Muscle of arm (tissue), 12 donors: Measurements from ENCODE around the gene KAT6B. TPM values are rescaled to one million over a fixed set of nuclear protein-coding genes. Genes with fewer than 3 reads are reported as not detected.
"Not testable (repeated sequence)": the region's sequence is repeated elsewhere in the genome, so short reads cannot be mapped to it uniquely, and the experiment has no call there.

ENCODE experiments used
- DNase-seq: peaks from one replicate; pipeline ENCODE4 v3.0.0-alpha.2; 2013
- polyA plus RNA-seq, 12 donors: library from polyadenylated mRNA; unstranded; fragments of 120-200 nt; gene quantifications; one replicate each; pipeline ENCODE4 v1.2.1, GENCODE V29; 2013; ENCODE audit not compliant: insufficient read length in 12 of 12

The KAT6B gene
- polyA plus RNA-seq, 12 donors: 17.6 to 37.1 (median 19.7) TPM; not detected in 1

DNA sequence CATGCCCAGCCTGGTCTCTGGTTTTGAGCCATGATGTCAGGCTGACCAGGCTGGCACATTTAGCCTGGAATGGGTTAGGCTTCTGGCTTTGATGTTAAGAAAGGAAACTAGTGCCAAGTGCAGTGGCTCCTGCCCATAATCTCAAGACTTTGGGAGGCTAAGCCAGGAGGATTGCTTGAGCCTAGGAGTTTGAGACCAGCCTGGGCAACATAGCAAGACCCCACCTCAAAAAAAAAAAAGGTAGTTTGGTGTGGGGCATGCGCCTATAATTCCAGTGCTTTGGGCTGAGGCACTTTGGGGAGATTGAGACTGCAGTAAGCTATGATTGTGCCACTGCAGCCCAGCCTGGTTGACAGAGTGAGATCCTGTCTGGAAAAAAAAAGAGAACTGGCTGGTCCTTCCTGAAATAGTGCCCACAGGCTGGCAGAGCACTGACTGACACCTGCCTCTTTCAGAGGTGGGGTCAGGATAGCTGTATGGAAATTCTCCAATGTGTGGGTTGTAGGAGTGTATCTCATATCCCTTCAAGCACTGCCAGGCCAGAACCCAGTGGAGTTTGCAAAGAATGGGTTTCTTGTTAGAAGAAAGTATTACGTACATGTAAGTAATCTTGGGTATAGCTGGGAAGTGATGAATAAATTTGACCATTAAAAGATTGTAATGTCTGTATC, 61.3 kb downstream of the KAT6B start:
- no peak for DNase-seq

DNA sequence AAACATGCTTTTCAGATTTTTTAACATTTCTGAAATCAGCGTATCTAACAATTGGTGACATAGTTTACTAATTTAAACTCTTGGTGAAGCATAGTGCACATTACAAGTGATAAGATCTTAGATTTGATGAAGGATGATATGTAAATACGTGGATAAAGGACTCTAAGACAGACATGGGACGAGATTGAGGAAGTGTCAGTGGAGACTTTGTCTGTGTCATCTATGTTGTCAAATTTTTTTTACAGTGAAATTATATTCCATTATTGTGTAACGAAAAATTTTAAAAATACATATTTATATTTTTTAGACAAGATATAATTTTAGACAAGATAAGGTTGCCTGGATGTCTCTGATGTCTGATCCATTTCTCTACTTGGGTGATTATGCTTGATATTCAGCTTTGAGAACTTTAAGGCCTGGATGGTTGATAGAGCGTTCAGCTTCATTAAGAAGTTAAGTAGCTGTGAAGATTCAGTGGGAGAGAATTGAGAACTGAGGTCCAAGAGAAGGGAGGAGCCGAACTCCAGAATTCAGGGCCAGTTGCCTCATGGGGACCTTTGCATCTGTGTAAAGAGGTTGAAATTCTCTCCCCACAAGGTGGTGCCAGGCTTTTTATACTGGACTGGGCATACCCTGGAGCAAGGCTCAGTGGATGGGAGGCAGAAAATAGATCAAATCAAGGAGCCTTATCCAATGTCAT, 62.7 kb downstream of the KAT6B start:
- no peak for DNase-seq

DNA sequence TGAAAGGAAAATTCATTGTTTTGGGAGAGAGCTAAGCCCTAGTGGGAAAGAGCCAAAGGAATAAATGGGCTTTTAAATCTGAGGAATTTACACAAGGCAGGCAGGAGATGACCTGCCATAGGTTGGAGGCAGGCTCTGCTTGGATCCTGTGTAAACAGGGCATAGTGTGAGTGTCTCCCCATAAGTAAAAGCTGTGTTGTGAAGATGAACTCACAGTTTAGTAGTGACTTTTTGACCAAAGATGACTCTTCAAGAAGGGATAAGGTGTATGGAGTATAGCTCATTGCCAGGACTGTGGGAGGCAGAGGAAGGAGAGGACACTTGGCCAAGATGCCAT, 63.2 kb downstream of the KAT6B start:
- DNase-seq: no peak

DNA sequence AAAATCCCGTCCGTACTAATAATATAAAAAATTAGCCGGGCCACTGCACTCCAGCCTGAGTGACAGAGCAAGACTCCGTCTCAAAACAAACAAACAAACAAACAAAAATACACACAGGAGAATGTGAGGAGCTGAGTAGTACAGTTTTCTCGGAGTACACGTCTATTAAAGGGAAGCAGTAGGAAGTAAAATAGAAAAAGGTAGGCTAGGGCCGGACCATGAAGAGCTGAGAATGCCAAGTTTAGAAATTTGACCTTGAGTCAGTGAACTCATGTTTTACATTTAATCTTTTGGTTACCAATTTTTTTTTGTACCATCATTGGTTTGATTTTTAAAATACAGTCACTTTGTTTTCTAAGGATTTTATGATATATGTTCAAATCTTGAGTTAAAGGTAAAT, 64.1 kb downstream of the KAT6B start:
- no peak for DNase-seq

DNA sequence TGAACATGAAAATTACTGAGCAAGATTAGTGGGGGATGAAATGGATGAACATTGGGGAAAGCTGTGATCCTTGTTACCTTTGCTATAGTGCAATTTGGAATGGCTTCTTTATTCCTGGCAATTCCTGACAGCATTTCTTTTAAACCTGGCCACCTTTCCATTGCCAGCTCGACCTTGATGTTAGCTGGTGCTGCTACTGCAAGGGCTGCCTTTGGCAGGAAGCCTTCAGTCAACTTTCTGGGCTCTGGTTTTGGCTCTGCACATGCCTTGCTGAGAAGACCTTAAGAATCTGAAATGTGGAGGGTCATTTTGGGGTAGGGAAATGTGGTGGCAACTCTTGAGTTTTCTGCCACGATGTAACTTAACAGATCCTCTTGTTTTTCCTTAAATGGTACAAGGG, 64.7 kb downstream of the KAT6B start:
- no peak for DNase-seq

DNA sequence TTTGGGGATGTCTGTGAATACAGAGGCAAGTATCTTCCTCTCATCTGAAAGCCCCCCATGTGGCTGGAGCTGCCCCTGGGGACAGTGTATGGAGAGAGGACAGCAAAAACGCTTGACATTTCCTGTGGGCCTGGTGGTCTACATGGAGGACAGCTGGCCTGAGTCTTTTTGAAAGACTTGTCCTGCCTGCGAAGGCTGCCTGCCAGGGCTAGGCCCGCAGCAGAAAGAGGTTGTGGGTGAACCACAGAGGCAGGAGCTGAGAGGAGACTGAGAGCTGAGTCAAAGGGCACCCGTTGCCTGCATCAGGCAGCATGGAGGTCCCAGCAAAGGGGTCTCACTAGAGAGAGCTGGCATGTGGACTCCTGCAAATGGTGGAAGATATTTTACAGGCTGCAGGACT, 66.4 kb downstream of the KAT6B start:
- DNase-seq: no peak

DNA sequence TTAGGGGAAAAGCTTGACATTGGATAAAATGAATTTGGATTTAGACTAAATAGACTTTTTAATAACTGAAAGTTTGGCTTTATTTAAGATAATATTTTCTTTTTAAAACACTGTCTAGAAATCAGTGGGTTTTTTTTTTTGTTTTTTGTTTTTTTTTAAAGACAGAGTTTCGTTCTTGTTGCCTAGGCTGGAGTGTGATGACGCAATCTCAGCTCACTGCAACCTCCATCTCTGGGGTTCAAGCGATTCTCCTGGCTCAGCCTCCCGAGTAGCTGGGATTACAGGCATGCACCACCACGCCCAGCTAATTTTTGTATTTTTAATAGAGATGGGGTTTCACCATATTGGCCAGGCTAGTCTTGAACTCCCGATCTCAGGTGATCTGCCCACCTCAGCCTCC, 66.9 kb downstream of the KAT6B start:
- not testable (repeated sequence) for DNase-seq

DNA sequence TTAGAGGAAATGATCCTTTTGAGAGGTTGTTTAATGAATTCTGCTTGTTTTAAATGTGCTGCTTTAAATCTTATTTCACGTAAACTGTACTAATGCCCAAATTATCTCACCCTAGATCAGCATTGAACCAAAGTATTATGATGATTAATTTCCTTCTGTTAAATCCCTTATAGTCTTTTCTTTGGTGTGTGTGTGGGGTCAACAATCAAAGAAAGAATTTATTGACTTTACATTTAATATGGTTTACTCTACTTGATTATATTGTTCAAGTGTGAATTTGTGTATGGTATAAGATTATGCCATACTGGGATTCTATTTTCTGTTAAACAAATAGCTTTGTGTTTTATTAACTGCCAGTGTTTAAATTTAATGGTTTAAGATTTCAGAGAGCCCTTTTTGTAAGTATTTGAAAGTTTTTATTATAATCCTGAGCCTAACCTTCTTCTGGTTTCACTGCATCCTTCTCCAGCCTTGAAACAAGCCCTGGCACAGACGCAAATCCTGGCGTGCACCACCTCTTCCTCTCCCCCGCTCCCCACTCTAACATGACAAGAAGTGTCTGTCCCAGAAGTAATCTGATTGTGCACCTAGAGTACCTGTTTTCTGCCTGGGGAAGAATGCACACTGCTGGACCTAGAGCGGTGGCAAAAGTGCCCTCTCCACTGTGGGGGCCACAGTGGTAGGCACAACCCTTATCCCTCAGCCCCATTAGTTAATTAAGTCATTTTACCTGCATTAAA, 70.6 kb downstream of the KAT6B start:
- DNase-seq: no peak

DNA sequence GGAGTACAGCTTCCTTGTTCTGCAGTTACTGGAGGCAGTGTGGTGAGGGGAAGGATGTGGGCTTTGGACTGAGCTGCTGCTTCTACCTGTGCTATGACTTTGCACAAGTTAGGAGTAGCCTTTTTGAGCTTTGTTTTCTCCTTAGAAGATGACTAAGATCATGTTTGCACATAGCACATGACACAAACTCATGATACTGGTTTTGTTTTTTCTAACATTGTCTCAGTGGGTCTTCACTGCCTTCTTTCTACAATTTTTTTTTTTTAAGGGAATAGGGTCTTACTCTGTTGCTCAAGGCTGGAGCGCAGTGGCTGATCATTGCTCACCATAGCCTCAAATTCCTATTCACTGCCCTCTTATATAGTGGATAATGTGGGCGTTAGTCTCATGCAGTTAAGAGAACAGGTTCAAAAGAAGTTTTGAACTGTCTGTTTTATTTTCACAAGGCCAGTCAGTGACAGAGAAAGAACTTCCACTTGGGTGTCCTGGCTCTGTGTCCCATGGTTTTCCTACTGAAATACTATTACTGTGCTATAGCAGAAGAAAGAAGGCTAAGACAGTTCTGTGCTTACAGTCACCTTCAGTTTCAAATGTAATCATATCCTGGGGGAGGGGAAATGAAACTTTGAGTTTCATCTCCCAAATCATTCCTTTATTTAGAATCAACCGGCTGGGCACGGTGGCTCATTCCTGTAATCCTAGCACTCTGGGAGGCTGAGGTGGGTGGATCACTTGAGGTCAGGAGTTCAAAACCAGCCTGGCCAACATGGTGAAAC, 72.0 kb downstream of the KAT6B start:
- DNase-seq: no peak

DNA sequence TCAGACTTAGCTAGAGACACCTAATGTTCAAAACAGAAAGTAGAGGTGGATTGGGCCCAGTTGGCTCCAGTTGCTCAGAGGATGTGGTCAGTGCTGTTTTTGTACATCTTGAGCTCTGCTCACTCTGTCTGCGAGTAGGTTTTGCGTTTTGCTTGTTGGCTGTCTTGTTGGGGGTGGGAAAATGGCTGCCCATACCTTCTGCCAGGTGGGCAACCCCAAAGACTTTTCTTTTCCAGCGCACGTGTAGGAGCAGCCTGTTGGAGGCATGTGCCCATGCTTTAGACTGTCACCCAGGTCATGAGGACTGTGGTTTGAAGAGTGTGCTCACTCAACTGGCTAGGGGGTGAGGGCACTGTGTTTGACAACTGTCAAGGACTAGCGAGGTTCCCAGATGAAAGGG, 73.9 kb downstream of the KAT6B start:
- no peak for DNase-seq

DNA sequence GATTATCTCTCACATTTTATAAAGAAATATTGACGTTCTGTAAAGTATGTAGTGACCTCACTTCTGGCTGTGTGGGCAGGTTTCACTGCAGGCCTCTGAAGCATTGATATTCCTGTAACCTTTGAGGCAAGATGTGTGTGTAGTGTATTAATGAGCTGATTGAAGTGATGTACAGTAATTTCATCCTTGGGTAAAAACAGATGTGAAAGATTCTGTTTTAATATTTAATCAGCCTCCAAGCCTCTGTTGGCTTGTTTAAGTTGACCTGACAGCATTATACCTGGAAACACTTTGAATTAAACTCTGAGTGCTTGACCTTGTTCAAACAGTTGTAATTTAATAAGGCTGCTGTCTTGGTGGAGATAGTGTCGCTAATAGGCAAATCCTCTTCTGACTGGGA, 74.9 kb downstream of the KAT6B start:
- DNase-seq: no peak

DNA sequence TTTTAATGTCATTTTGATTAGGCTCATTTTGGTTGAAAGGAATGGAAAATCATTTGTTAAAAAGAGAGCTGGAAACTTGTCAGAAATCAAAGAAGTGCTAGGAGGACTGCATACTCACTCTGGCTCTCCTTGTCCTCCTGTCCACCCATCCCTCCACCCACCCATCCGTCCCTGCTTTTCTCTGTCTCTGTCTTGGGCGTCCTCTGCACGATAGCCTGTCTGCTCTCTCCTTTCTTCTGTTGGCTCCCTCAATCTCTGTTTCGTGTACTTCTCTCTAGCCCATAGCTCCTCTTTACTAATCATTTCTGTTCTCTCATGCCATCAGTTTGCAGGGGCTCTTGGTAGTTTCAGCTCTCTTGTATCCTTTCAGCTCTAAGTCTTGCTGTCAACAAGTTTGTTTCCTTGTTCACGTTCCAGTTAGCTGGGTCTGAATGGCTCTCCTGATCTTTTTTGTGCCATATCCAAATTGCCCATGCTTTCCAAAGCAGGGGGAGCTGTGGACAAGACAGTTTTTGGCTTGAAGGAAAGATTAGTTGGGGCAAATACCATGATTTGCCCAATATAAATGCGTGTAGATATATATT, 75.6 kb downstream of the KAT6B start:
- no peak for DNase-seq

DNA sequence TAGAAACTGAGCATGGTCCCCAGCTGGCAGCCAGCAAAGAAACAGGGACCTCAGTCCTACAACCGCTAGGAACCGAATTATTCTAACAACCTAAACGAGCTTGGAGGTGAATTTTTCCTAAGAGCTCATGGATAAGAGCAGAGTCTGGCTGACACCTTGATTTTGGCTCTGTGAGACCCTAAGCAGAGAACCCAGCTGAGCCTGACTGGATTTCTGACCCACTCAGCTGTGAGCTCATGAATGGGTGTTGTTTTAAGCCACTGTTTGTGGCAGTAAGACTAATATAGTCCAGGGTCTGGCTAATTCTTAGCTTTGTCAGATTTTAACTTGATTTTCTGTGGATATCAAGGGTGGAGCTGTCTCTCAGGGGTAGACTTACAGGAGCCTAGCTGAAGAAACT, 77.1 kb downstream of the KAT6B start:
- DNase-seq: no peak

DNA sequence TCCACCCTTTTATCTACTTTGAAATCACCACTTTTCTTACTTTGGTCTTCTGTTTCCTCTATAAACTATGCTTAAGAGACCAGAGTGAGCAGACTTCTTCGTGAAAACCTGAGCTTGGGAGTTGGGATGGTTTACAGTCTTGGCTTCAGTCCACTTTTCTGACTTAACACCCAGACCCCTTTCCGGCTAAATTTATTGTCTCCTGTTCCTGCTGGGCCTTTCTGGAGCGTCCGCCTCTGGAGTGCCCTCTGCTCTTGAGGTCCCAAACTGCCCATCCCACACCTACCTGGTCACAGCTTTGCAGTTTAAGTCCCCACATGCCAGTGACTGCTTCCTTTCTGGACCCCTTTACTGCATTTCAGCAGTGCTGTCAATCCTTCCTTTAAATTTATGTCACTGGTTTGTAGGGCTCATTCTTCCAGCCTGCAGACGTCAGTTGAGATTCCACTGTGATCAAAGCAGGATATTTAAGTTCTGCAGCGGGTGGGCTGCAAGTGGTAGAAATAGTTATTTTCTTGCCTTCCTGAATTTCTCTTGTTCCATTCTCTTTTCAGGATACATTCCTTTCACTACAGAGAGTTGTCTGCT, 80.3 kb downstream of the KAT6B start:
- no peak for DNase-seq

DNA sequence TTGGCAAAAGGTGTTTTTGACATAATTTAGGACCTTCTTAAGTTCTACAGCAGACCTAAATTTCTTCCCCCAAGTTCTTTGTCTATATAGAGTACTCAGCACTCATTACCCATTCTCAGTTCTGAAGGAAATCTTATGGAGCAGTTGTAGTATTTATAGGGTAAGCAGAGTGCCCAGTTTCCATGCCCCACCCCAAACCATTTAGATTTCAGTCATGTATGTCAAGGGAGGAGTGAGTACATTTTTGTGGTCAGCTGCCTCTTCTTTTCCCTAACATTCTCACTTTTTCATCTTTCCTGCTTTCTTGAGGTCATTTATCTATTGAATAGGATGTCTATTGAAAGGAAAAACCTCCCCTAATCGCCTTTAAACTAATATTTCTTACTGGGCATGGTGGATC, 83.3 kb downstream of the KAT6B start:
- no peak for DNase-seq

DNA sequence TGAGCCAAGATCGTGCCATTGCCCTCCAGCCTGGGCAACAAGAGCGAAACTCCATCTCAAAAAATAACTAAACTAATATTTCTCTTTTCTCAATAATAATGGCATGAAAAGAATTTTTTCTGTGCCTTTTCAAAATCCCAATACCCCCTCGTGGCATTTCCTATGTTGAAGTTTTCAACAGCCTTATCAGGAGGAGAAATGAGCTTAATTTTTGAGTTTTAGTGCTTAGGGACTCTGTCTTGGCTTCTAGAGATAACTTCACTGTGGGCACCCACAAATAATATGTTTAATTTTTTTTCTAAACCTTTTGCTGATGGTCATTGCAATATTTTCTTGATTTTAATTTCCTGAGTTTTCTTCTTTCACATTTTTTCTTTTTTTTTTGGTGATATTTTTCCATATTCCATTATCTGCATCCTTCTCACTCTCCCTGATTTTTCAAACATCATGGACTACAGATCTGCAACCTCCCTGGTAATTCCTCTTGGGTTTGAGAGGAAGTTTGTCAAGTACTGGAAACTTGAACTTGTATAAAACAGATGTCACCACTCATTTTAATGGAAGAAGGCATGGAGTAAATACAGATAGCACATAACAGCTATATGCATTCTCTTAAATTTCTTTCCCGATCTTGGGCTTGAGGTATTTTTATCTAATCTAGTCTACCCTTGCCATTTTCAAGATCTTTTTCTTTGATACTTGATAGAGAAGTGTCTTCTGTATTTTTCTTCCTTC, 84.0 kb downstream of the KAT6B start:
- no peak for DNase-seq

DNA sequence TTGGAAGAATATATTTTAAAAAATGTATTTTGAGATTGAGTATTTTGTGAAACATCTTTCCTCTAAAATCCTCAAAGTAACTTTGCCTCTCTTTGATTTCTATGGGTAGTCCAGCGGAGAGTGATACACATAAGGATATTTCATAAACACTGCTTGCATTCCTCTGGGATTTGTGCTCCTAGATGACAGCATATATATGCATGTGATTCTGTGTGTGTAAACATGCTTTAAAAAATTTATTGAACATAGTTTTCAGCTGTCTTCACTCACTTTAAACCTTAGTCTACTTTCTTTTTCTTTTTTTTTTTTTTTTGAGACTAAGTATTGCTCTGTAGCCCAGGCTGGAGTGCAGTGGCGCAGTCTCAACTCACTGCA, 84.6 kb downstream of the KAT6B start:
- no peak for DNase-seq

DNA sequence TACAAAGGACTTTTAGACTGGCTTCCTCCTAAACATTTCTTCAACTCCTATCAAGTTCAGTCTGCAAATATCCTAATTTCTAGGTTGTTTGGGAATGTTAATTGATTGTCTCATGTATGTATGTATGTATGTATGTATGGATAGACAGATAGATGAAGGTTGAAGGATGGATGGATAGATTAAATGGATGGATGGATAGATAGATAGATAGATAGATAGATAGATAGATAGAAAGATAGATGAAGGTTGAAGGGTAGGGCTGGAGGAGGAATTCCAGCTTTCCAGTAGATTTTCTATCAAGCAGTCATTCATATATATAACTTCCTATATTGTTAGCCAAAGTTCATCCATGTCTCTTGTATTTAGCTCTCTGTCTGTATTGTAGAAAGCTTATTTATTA, 85.8 kb downstream of the KAT6B start:
- no peak for DNase-seq

DNA sequence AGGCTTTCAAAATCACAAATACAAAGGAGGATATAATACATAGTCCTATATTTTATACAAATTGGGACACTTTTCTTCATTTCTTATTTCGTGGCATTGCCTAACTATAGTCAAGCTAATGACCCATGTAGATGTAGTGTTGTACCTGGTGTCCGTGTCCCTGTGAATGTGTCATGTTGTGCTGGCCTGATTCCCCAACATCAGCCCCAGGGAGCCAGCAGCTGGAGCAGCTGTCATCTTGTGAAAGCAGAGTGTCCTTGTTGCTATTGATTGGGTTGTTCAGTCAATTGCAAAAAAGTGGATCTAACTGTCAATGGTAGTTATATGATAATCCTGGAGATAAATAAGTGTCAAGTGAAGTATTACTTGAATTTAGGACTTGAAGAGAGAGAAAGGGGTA, 86.3 kb downstream of the KAT6B start:
- no peak for DNase-seq

DNA sequence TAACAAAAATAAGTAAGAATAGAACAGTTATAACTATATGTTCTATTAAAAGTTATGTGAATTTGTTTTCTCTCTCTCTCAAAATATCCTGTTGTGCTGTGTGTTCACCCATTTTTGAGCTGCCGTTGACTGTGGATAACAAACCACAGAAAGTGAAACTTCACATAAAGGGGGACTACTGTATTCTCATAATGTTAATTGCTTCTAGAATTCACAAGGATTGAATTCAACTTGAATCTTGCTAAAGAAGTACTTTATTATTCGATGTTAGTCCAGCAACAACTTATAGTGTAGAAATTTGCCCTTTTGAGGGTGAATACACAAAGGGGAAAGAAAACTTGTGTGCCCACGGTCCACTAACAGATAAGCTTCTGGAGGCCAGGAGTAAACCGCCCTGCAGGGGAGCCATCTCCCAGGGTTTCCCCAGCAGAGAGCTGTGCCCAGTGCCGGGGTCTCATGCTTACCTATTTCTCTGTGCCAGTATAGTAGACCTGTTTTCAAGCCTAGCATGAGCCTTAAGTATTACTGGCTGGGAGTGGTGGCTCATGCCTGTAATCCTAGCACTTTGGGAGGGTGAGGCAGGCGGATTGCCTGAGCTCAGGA, 87.1 kb downstream of the KAT6B start:
- DNase-seq: no peak

DNA sequence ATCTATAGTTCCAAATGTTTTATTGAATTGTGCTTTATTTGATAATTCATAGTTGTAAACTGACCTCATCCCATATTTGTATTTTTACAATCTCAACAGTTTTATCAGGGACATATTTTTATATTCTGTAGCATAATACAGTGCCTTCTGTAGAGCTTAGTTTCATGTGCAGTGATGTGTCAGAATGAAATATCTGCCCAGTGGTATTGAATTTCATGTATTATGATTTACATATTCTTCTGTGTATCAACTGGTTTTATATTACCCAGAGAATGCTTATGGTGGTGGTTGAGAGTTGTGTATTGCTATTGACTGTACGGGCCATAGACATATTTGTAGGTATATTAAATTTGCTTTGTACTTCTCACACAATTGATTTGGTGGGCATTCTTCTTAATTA, 89.9 kb downstream of the KAT6B start:
- DNase-seq: no peak
